HG02852 (cell line): ENCODE data around the gene APOL4.
"Not testable (repeated sequence)": the region's sequence is repeated elsewhere in the genome, so short reads cannot be mapped to it uniquely, and the experiment has no call there.

ENCODE experiments used
- ATAC-seq: cut with Tn5 transposase; IDR thresholded peaks from one replicate; pipeline ENCODE4 v1.9.1; 2021; ENCODE audit warnings: mild to moderate bottlenecking, moderate library complexity; ENCODE audit not compliant: unreplicated experiment

Gene APOL4

DNA sequence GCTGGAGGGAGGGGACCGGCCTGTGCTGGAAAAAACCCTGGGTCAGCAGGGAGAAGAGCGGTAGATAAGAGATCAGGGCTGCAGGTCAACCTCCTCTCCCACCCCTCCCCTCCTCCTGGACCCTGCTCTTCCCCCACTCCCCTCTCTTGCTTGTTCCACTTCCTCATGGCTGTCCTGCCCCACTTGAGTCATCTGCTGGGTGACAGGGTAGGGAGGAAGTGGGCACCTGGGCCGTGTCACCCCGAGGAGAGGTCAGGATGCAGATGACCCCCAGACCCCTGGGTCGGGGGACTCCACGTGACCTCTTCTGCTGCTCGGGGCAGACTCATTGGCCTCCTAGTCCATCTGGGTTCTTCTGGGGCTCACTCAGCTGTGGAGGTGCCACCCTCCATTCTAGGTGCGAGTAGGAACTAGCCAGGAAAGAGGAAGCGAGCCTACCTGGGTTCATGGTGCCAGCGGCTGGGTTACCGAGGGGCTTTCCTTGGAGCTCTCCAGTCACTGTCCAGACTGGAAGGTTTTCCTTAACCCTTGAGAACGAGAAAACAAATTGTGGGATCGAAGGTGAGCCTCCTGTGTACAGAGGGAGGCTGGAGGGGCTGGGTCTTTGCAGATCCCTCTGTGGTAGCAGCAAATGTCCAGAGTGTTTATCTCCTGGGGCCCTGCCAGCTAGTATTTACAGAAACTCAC lies 31.2 kb upstream of the APOL4 start:
- ATAC-seq, result no peak

DNA sequence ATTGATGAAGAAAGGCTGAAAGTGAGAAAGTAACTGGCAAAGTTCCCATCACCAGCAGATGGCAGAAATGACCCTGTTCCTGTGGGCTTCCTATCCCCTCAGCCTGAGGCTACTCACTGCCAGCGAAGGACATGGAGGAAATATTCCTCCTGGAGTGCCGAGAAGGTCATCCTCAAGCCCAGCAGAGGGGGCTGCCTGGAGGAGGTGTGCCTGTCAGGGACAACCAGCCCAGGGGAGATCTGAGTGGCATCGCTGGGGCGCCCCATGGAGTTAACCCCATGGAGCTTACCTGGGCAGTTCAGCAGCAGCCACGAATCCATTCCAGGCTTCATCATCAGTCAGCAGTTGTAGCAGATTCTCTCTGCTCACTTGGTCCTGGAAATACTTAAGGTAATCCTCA lies 29.4 kb upstream of the APOL4 start:
- not testable (repeated sequence) for ATAC-seq

DNA sequence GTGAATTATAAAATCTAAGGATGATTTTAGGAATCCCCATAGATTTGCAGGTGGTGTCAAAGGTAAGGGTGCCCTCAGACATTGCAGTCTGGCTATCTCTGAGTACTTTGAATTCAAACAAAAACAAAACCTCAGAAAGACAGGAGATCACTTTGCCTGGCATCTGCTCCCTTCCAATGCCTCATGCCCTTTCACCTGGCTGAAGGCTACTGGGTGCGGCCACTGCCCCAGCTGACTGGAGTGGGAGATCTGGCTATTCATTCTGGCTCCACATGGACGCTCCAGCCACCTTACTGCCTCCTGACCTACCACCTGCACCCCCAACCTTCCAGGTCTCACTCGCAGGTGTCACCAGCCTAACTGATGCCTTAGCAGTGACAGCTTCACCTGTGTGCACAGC lies 28.0 kb upstream of the APOL4 start:
- ATAC-seq, result not testable (repeated sequence)

DNA sequence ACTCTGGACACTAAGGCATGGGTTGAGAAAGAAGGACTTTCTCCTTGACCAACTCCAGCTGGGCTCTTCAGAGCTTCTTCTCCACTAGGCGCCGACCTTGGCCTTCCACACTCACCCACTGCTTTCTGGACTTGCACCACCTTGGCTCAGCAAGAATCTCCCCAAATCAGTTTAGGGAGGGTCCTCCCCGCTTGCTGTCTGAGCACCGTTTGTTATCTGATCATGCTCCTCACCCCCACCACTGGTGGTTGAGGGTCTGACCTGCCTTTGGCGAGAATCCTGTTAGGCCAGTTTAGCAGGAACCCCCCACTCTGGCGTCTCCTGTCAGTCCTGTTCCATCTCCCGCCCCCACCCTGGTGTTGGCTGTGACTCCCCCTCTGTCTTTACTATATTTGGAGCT lies 27.3 kb upstream of the APOL4 start:
- ATAC-seq, result no peak

DNA sequence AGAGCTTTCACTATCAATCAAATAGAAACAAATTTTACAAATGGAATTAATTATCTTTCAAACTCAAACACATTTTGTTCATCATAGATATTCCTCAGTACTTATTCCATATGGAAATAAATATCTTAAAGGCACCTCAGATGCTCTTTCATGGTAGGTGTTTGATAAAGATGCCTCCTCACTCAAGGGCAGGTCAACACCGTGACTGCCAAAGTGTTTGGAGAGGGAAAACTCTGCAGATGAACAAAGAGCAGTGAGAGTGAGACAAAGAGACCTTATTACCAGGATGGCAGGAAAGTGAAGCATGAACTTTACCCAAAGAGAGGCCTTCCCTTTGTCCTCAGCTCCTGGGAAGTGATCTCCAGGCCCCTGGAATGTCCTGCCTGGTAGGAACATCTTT lies 26.8 kb upstream of the APOL4 start:
- ATAC-seq, result not testable (repeated sequence)

DNA sequence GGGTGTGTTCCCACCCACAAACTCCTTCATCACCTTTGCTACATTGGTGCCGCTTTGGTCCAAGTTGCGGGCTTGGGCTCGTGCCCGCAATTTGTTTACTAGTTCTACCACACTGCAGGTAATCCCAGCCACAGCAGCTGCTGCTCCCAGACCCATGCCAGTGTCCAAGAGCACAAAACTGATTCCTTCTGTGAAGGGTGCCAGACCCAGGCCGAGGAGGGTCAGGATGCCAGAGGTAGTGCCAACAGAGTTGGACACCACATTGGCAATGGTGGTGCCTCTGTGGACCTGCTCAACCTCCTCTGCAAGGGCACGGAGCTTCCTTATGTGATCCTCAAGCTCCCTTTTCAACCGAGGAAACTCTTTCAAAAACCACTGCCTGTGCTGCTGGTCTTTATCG lies 26.2 kb upstream of the APOL4 start:
- no peak for ATAC-seq

DNA sequence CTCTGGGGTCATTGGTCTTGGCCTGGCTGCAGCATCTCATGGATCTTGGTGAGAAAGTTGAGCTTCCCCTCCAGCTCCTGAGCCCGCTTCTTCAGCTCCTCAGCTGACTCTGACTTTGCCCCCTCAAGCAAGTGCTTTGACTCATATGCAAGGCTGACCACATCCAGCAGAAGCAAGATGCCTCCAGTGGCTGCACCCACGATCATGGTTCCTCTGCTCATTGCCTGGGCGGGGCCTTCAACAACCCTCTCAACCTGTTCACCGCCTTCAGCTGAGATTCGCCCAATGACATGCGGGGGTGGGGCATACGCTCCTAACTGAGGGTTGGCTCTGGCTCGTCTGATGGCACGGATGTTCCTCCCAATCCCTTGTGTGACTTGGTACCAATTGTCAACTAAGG lies 25.8 kb upstream of the APOL4 start:
- ATAC-seq, result no peak

DNA sequence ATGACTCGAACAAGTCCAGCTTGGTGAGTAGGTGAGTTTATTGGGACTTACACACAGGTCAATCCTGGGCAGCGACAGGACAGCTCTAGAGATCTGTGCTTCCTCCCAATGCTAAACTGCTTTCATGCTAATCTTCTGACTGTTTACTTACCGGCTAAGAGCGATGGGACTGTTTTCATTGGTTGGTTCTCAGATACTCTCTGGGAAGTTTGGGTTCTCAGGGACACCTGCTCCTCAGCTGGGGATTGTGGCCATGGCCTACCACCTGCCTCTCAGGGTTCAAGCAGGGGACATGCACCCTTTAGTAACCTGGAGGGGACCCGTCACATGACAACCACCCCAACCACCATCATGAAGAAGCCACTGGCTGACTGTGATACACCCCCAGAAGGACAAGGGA lies 24.6 kb upstream of the APOL4 start:
- ATAC-seq, result no peak

DNA sequence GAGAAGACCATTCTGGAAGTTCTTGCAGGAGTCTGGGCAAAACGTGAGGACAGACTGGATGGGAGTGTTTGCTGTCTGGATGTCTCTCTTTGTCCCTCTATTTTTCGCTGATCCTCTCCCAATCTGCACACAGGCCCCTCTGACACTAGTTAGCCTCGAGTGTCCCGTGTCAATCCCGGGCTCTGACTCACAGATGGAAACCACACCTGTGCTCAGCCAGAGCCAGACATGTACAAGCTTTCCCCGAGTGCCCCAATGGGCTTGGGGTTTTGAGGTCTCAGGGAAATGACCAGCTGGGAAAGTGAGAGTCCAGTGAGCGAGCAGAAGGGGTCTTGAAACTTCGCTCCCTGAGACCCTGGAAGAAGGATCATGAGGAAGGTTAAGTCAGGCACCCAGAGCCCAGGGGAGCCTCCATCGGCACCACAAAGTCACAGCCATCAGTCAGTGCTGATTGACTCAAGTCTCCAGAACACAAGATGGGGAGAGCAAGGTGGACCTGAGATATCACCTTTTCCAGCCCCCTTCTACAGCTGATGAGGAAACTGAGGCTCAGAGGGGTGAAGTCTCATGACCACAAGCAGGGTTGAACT lies 23.8 kb upstream of the APOL4 start:
- ATAC-seq, result no peak

DNA sequence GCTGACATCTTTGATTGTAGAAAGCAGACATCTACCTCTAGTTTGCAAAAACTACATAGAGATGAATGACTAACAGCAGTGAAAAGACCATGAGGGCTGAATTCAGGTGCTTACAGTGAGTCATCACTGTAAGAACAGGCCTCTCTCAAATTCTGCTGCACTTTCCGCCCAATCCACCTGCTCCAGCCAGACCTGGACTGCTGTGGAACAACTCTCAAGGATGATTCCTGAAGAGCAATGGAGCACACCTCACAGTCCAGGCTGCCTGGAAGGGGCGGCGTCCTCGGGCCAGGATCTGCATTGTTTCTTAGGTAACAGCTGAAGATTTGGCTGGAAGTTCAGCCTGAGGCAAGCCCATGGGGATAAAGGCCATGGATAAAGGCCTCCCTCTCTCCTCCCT lies 22.6 kb upstream of the APOL4 start:
- no peak for ATAC-seq

DNA sequence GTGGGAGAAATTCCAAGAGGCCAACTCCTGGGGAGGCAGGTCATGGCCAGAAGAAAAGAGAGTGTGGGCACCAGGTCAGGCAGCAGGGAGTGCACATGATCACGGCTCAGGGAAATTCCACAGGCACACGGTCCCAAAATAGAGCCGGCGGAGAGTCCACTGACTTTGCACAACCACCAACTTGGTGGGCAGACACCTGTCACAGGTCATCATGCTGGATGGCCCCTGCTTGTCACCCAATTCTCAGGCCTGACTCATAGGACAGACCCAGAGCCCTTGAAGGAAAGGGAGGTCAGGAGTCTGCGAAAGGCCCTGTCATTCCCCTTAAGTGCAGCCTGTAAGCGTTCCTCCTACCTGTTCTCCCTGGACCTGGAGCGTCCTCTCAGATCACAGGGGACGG lies 21.9 kb upstream of the APOL4 start:
- no peak for ATAC-seq

DNA sequence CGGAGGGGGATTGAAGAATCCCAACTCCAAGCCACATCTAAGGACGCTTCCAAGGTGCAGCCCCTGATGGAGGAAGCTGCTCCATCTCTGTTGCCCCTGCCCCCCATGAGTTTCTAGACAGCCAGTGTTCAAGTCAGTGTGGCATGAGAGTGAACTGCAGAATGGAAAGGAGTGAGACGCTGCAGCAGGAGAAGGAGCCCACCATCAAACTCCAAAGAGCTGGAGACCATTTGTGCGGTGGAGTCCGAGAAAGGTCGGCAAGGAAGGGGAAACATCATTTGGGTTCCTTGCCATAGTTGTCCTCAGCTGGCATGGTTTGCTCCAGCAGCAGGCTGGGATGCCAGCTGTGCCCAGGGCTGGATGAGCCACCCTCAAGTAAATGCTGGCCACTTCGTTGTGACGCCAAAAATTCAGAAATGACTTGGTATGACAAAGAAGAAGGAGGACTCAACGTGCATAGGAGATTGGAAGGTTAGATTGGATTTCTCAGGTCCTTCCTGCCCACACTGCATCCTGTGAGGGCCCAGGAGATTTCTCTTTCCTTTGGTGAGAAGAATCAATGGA lies 21.4 kb upstream of the APOL4 start:
- ATAC-seq, result no peak

DNA sequence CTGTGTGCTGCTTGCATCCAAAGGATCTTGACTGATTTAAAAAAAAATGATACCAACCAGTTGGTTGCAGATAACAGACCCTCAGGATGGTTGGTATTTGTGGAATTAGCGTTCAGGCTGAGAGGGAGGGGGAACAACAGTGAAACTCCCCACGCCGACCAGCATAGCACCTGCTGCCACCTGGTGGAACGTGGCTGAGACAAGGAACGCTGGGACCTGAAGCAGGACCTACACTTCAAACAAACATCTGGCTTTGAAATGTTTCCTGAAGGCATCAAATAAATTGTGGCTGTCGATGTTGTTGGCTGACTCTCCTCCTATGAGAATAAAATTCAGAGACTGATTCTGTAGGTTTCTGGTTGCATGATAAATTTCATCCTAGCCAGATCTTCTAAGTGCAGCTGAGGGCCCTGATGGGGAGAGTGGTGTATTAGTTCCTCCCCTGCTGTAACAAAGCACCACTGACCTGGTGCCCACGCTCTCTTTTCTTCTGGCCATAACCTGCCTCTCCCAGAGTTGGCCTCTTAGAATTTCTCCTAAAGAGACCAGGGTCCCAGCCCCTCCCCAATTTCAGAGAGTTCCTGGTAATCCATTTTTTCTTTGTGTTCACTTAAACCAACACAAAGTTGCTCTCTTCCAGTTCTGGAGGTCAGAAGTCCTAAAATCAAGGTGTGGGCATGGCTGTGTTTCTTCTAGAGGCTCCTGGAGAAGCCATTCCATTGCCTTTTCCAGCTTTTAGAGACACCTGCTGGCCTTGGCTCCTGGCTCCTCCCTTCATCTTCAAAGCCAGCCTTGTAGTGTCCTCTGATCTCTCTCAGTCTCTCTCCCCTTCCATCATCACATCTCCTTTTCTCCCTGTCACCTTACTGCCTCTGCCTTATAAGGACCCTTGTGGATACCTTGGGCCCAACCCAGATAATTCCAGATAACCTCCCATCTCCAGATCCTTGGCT lies 20.5 kb upstream of the APOL4 start:
- no peak for ATAC-seq

DNA sequence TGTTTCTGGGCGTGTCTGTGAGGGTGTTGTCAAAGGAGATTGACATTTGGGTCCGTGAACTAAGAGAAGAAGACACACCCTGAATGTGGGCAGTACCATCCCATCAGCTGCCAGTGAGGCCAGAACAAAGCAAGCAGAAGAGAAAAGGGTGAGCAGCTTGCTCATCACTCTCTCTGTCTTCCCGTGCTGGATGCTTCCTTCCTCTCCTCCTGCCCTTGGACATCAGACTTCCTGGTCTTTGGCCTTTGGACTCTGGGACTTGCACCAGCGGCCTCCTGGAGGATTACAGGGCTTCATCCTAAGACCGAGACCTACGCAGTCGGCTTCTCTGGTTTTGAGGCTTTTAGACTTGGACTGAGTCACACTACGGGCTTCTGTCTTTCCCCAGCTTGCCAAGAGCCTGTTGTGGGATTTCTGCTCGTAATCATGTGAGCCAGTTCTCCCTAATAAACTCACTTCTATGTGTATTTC lies 18.9 kb upstream of the APOL4 start:
- no peak for ATAC-seq

DNA sequence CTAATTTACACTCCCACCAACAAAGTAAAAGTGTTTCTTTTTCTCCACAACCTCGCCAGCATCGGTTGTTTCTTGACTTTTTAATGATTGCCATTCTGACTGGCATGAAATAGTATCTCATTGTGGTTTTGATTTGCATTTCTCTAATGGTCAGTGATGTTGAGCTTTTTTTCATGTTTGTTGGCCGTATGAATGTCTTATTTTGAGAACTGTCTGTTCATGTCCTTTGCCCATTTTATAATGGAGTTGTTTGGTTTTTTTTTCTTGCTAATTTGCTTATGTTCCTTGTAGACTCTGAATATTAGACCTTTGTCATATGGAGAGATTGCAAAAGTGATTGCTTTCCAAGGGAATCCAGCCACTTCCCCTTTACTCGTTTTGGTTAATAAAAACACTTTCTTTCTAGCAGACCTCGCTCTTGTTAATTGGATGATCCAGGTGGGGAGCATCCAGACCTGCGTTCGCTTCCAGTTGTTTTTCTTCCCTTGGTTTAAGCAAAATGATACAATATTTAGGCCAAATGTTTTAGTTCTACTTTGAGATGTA lies 17.1 kb upstream of the APOL4 start:
- no peak for ATAC-seq

DNA sequence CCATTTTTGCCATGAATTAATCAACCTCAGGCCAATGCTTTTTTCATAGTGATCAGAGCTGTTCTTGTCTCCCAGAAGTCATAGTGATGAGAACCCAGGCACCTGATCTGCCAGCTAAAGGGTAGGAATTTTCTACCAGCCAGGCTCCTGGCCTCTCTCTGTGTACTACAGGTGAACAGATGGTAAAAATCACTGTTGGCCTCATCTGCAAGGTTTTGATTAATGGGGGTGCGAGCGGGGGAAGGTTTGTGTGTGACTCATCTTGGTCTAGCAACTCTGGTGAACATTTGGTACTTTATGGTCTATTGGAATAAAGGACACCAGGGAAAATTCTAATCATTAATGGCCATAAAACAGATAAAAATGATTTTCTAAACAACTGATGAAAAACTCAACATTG lies 14.4 kb upstream of the APOL4 start:
- ATAC-seq, result no peak

DNA sequence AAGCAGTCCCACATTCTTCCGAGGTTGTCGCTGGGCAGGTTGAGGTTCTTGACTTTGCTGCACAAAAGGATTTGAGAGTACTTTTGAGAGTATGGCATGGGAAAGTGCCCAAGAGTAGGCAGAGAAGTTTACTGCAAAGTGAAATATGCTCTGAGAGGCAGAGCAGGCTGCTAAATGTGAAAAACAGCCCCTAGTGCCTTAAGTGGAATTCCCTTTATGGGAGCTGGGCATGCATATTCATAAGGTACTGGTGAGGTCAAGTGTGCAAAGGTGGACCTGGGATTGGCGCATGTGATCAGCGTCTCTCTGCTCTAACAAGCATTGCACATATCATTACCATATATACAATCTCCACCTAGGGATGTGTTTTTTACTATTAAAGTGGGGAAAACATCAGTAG lies 12.0 kb upstream of the APOL4 start:
- ATAC-seq, result no peak

DNA sequence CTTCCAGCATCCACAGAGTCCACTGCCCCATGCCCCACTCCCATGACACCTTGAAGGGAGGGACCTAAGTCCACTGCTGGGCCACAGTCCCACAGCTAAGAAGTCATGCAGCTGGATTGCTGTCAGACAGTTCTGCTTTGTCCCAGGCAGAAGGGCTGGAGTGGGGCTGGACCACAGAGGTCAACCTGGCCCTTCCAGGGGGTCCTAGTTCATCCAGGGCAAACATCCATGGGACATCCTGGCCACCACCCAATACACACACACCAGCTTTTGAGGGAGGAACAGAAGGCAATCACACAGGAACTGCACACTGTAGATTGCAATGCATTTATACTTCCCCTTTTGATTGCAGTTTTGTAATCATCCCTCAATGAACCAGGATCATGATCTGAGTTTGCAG lies 11.3 kb upstream of the APOL4 start:
- ATAC-seq, result no peak

DNA sequence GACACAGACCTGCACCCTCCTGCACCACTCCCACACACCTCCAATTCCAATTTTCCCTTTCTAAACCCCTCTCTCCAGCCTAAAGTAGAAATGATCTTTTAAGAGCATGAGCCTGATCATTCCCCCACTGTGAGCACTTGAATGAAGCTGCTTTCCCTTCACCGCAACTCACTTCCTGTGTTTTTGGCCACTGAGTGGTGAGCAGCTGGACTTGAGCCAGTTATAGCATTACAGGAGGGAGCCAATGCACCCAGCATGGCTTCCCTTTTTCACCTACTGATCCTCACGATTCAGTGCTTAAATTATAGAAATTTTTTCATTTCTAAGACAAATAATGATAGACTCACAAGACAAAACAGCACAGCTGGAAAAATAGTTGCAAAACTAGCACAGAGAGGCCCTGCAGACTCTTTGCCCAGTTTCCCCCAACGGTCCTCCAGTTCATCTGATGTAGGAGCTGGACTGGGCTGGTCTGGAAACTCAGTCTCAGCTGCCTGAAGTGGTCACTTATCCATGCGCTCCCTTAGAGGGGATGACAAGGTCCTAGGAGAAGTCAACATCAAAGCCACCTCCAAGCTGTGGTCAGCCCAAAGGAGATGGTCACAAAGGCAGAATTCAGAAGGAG lies 9.7 kb upstream of the APOL4 start:
- ATAC-seq, result no peak

DNA sequence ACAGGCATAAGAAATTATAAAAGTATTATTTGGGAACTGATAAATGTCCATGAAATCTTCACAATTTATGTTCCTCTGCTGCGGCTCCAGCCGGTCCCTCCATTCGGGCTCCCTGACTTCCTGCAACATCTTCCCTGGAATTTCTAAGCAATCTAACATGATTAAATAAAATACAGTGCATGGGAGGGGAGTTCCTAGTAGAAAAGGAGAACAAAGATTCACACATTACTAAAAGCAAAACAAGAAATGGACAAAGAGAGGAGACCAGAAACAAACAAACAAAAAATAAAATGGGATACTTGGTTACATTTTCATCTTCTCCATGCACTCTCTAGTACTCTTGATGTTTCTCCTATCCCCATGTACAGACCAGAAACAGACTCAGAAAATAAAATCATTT lies 8.6 kb upstream of the APOL4 start:
- no peak for ATAC-seq

DNA sequence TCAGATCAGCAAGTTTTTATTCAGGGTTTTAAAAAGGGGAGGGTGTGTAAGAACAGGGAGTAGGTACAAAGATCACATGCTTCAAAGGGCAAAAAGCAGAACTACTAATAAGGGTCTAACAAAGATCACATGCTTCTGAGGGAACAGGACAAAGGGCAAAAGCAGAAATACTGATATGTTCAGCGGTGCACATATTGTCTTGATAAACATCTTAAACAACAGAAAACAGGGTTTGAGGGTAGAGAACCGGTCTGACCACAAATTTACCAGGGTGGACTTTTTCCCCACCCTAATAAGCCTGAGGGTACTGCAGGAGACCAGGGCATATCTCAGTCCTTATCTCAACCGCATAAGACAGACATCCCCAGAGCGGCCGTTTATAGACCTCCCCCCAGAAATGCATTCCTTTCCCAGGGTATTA lies 7.9 kb upstream of the APOL4 start:
- ATAC-seq, result not testable (repeated sequence)
